Activated CD8-positive, alpha-beta T cell treated with anti-CD3 and anti-CD28 coated beads for 36 hours (primary cell): ENCODE results near the gene FCER1G. TPM values are rescaled to one million over a fixed set of nuclear protein-coding genes. Genes with fewer than 3 reads are reported as not detected.

ENCODE experiments used
- ATAC-seq: fragments of 200-7000 bp; cut with Tn5 transposase; one replicate; pipeline ENCODE4 v1.10.0; 2021; ENCODE audit warnings: mild to moderate bottlenecking, moderate library complexity
- CTCF ChIA-PET: fragments of 350-600 bp; sonication (Branson Sonifier 250); formaldehyde crosslinking; loops from one replicate; lab custom pipeline; 2021; ENCODE audit warnings: antibody characterized with exemption; lab: Charles Lee
- POLR2A ChIA-PET: fragments of 350-600 bp; sonication (Branson Sonifier 250); formaldehyde crosslinking; loops from one replicate; lab custom pipeline; 2021; ENCODE audit warnings: antibody characterized with exemption; lab: Charles Lee
- DNase-seq: peaks from one replicate; pipeline ENCODE4 v3.0.0-alpha.2; 2020
- H3K27ac Mint-ChIP-seq: one replicate; pipeline ENCODE4 v1.8.0; 2021; ENCODE audit warnings: mild to moderate bottlenecking, mixed read lengths
- H3K27me3 Mint-ChIP-seq: one replicate; pipeline ENCODE4 v1.8.0; 2021; ENCODE audit warnings: mixed read lengths
- H3K36me3 Mint-ChIP-seq: one replicate; pipeline ENCODE4 v1.8.0; 2021; ENCODE audit warnings: low read depth, mixed read lengths
- H3K4me1 Mint-ChIP-seq: one replicate; pipeline ENCODE4 v1.8.0; 2021; ENCODE audit warnings: low read depth, mixed read lengths
- H3K4me3 Mint-ChIP-seq: one replicate; pipeline ENCODE4 v1.8.0; 2021; ENCODE audit warnings: mild to moderate bottlenecking, moderate library complexity, mixed read lengths
- H3K9me3 Mint-ChIP-seq: one replicate; pipeline ENCODE4 v1.8.0; 2021; ENCODE audit warnings: mixed read lengths
- CTCF ChIP-seq: fragments of 200-600 bp; IDR thresholded peaks from one replicate; pipeline ENCODE4 v1.8.0; 2022; ENCODE audit warnings: antibody characterized with exemption, mild to moderate bottlenecking
- intact Hi-C: fragments of 100-400 bp; cut with micrococcal nuclease; formaldehyde crosslinking; loops from one replicate; pipeline ENCODE4 v1.10.0; 2022
- total RNA-seq, 2 experiments: library from RNA; stranded (reverse); gene quantifications; one replicate each; pipeline ENCODE4 v1.2.3, GENCODE V29; 2021

FCER1G gene
- total RNA-seq, 2 experiments from 2014 or later = 0.60 to 0.81 TPM

GRCh38 chr1:161226320-161226711 is 11.2 kb downstream of the FCER1G start:
- Mint-ChIP-seq H3K4me1 (peaks cover 29% of the 10 kb centered on the region), H3K27ac (peak overlapping the region; percentile 95), H3K27me3 (no peaks in the 10 kb centered on the region), H3K9me3 (no peaks in the 10 kb centered on the region), H3K4me3 (peak overlapping the region; percentile 98), H3K36me3 (peaks cover 11% of the 10 kb centered on the region)
- ChIA-PET CTCF (interaction anchor here (0.6 to 15.8 kb wide), 37 partner anchors 10 to 214 kb away, joined by 3 to 306 read pairs (median 5); partner anchors contain the start of genes ADAMTS4, CFAP126, NDUFS2 and NR1I3), POLR2A (interaction anchor here (0.6 to 9.4 kb wide), 12 partner anchors 14 to 156 kb away, joined by 3 to 82 read pairs (median 4); partner anchors contain the start of genes ADAMTS4, B4GALT3, NDUFS2 and PPOX)
- no peak for ATAC-seq
- no peak for DNase-seq
- TF ChIP-seq CTCF = no peak
- intact Hi-C loops = loop anchor here (2.0 to 5.0 kb wide), 2 partner anchors 66 to 156 kb away; no protein-coding TSS in a partner anchor

GRCh38 chr1:161226759-161227158 is 11.7 kb downstream of the FCER1G start:
- no peaks in the 10 kb centered on the region for H3K9me3 Mint-ChIP-seq
- peak overlapping the region; percentile 95 for H3K27ac Mint-ChIP-seq
- H3K4me3 Mint-ChIP-seq = peak overlapping the region; percentile 98
- CTCF ChIA-PET = interaction anchor here (0.7 to 15.8 kb wide), 23 partner anchors 8 to 162 kb away, joined by 3 to 306 read pairs (median 10); partner anchors contain the start of genes ADAMTS4, CFAP126, NDUFS2 and NR1I3
- intact Hi-C loops = loop anchor here (2.0 to 5.0 kb wide), 2 partner anchors 66 to 156 kb away; no protein-coding TSS in a partner anchor
- DNase-seq = no peak
- H3K4me1 Mint-ChIP-seq = peaks cover 28% of the 10 kb centered on the region
- peaks cover 11% of the 10 kb centered on the region for H3K36me3 Mint-ChIP-seq
- POLR2A ChIA-PET = interaction anchor here (0.6 to 9.4 kb wide), 10 partner anchors 12 to 173 kb away, joined by 3 to 82 read pairs (median 4); partner anchors contain the start of genes ADAMTS4 and NDUFS2
- no peaks in the 10 kb centered on the region for H3K27me3 Mint-ChIP-seq
- TF ChIP-seq CTCF = no peak
- no peak for ATAC-seq

- peak overlapping the region; percentile 95 for H3K27ac Mint-ChIP-seq
- no peaks in the 10 kb centered on the region for H3K27me3 Mint-ChIP-seq
- POLR2A ChIA-PET = interaction anchor here (0.6 to 9.4 kb wide), 10 partner anchors 11 to 173 kb away, joined by 3 to 82 read pairs (median 4); partner anchors contain the start of genes ADAMTS4 and NDUFS2
- intact Hi-C loops = loop anchor here (2.0 to 5.0 kb wide), 2 partner anchors 65 to 155 kb away; no protein-coding TSS in a partner anchor
- no peaks in the 10 kb centered on the region for H3K9me3 Mint-ChIP-seq
- peaks cover 24% of the 10 kb centered on the region for H3K4me1 Mint-ChIP-seq
- ATAC-seq (peak; percentile 43), DNase-seq (peak; percentile 95)
- TF ChIP-seq CTCF = peak; percentile 96
- CTCF ChIA-PET = interaction anchor here (0.6 to 15.8 kb wide), 26 partner anchors 9 to 162 kb away, joined by 3 to 306 read pairs (median 6); partner anchors contain the start of genes ADAMTS4, CFAP126, NDUFS2 and NR1I3
- peak overlapping the region; percentile 98 for H3K4me3 Mint-ChIP-seq
- peaks cover 11% of the 10 kb centered on the region for H3K36me3 Mint-ChIP-seq
These were observed 12.2 kb downstream of the FCER1G start for GRCh38 chr1:161227196-161227871.

GRCh38 chr1:161228032-161228431 is 12.9 kb downstream of the FCER1G start:
- peaks cover 11% of the 10 kb centered on the region for H3K36me3 Mint-ChIP-seq
- H3K4me1 Mint-ChIP-seq = peaks cover 24% of the 10 kb centered on the region
- ChIA-PET CTCF (interaction anchor here (0.6 to 15.8 kb wide), 14 partner anchors 9 to 156 kb away, joined by 3 to 306 read pairs (median 7); partner anchors contain the start of genes ADAMTS4, CFAP126, NDUFS2 and NR1I3), POLR2A (interaction anchor here (1.3 kb wide), 1 partner anchor 154 kb away, joined by 4 read pairs; no protein-coding TSS in a partner anchor)
- H3K9me3 Mint-ChIP-seq = no peaks in the 10 kb centered on the region
- H3K27ac Mint-ChIP-seq = peak overlapping the region; percentile 5
- no peaks in the 10 kb centered on the region for H3K27me3 Mint-ChIP-seq
- DNase-seq (no peak), ATAC-seq (no peak)
- no peak for TF ChIP-seq CTCF
- intact Hi-C loops = loop anchor here (5.0 kb wide), 1 partner anchor 64 kb away; no protein-coding TSS in a partner anchor
- H3K4me3 Mint-ChIP-seq = no peak overlapping the region
